ENCODE measurements around the gene FAM169A.

- TF ChIP-seq POLR2A (IDR thresholded peaks at IDR 0.05; ENCODE audit: low read depth, low read length) (no peak), TAF1 (IDR thresholded peaks at IDR 0.05; ENCODE audit: borderline replicate concordance, low read depth, low read length) (no peak), POLR2AphosphoS5 (IDR thresholded peaks at IDR 0.05; ENCODE audit: low read depth, low read length) (no peak)
These were observed 27.0 kb downstream of the FAM169A start for GRCh38 chr5:74839229-74839628.

All from GM12892 (cell line).